GM12878 (cell line): ENCODE data around the gene MAML2.

Experiments
- CTCF ChIP-seq, 3 experiments: IDR thresholded peaks in 2 of 3; conservative IDR thresholded peaks in 1 of 3; 2 replicates each; pipeline ENCODE4 v1.5.1; 2011; ENCODE audit warnings: low read depth in 3 of 3, low read length in 3 of 3, mild to moderate bottlenecking in 3 of 3, control low read depth in 2 of 3, moderate library complexity in 2 of 3, inconsistent platforms in 1 of 3, mixed read lengths in 1 of 3; ENCODE audit not compliant: control insufficient read depth in 2 of 3, insufficient read depth in 1 of 3; ENCODE audit errors: extremely low read depth in 1 of 3
- EP300 ChIP-seq, 2 experiments: fragments of 150-350 bp in 1 of 2; IDR thresholded peaks; 2 replicates each; pipeline ENCODE4 v1.6.1; 2011 to 2012; ENCODE audit warnings: low read depth in 2 of 2, low read length in 2 of 2, borderline replicate concordance in 1 of 2, improper control_type of control experiment in 1 of 2, inconsistent platforms in 1 of 2; ENCODE audit not compliant: control insufficient read depth in 1 of 2
- HDAC6 ChIP-seq: fragments of 200-600 bp; sonication (generic); IDR thresholded peaks from one replicate; pipeline ENCODE4 v1.8.0; 2017; ENCODE audit warnings: antibody characterized with exemption; ENCODE audit not compliant: unreplicated experiment
- JUND ChIP-seq: IDR thresholded peaks from 2 replicates; pipeline ENCODE4 v1.6.1; 2012; ENCODE audit warnings: low read depth, mild to moderate bottlenecking, low read length, improper control_type of control experiment, moderate library complexity
- POLR2A ChIP-seq: IDR thresholded peaks from 2 replicates; pipeline ENCODE4 v1.6.1; 2011; ENCODE audit warnings: low read depth, mild to moderate bottlenecking, low read length
- SP1 ChIP-seq: IDR thresholded peaks from one replicate; pipeline ENCODE4 v1.6.1; 2011; ENCODE audit warnings: low read depth, low read length
- TAF1 ChIP-seq: IDR thresholded peaks from 2 replicates; pipeline ENCODE4 v1.6.1; 2011; ENCODE audit warnings: mild to moderate bottlenecking, low read depth, low read length, borderline replicate concordance
- TARDBP ChIP-seq: IDR thresholded peaks from 2 replicates; pipeline ENCODE4 v1.6.1; 2016; ENCODE audit warnings: borderline replicate concordance
- USF2 ChIP-seq: IDR thresholded peaks from 2 replicates; pipeline ENCODE4 v1.6.1; 2011; ENCODE audit warnings: low read depth, low read length, improper control_type of control experiment, borderline replicate concordance

DNA sequence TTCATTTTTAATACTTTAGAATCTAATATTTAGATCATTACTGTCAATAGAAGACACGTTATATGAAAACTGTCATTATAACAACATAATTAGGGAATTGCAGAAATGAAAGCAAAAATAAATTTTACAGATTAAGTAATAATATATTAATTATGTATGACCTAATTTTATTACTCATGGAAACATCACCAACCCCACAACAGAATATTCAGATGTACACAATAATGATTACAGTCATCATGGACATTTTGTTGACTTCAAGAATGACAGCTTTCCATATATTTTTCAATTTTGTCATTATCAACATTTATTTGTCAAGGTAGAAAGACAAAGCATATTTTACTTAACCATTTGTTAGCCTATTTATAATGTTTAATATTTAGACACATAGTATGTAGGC lies 119.9 kb downstream of the MAML2 start:
- TF ChIP-seq EP300 (IDR thresholded peaks at IDR 0.05; ENCODE audit: borderline replicate concordance in 1 of 2, control insufficient read depth in 1 of 2, low read depth in 2 of 2, low read length in 2 of 2) = no peak
- no peak for TF ChIP-seq JUND
- TF ChIP-seq TARDBP = no peak
- no peak for TF ChIP-seq POLR2A
- no peak for TF ChIP-seq SP1
- no peak for TF ChIP-seq CTCF (IDR thresholded peaks at IDR 0.05 in 2 of 3, conservative IDR thresholded peaks at IDR 0.05 in 1 of 3; ENCODE audit: control insufficient read depth in 2 of 3, extremely low read depth in 1 of 3, insufficient read depth in 1 of 3, low read depth in 3 of 3, low read length in 3 of 3)
- TF ChIP-seq USF2 = no peak
- TF ChIP-seq TAF1 = no peak
- no peak for TF ChIP-seq HDAC6
